Activated T-helper 17 cell treated with anti-CD3 and anti-CD28 coated beads, Interleukin-2, amount 50 U/mL, for 72 hours (primary cell): Measurements from ENCODE around the gene CFAP410. TPM values are rescaled to one million over a fixed set of nuclear protein-coding genes. Genes with fewer than 3 reads are reported as not detected.

Experiments
- ATAC-seq: fragments of 150-1000 bp; cut with Tn5 transposase; replicated peaks from 2 replicates; pipeline ENCODE4 v1.10.0; 2021; ENCODE audit warnings: mild to moderate bottlenecking, moderate library complexity
- H3K27ac Mint-ChIP-seq: one replicate; pipeline ENCODE4 v1.8.0; 2022; ENCODE audit warnings: mixed read lengths
- H3K27me3 Mint-ChIP-seq: one replicate; pipeline ENCODE4 v1.8.0; 2022; ENCODE audit warnings: mixed read lengths
- H3K36me3 Mint-ChIP-seq: one replicate; pipeline ENCODE4 v1.8.0; 2022; ENCODE audit warnings: low read depth, mild to moderate bottlenecking, mixed read lengths
- H3K4me1 Mint-ChIP-seq: one replicate; pipeline ENCODE4 v1.8.0; 2022; ENCODE audit warnings: mixed read lengths
- H3K4me3 Mint-ChIP-seq: one replicate; pipeline ENCODE4 v1.8.0; 2022; ENCODE audit warnings: mild to moderate bottlenecking, mixed read lengths
- H3K9me3 Mint-ChIP-seq: one replicate; pipeline ENCODE4 v1.8.0; 2022; ENCODE audit warnings: mixed read lengths
- total RNA-seq, 2 donors: library from RNA; stranded (reverse); gene quantifications; one replicate each; pipeline ENCODE4 v1.2.3, GENCODE V29; 2022

CFAP410 gene
- total RNA-seq, 2 donors from 2014 or later: 13.7 to 16.4 TPM

- Mint-ChIP-seq H3K36me3 (peaks cover 42% of the 10 kb centered on the region), H3K9me3 (peaks cover 4% of the 10 kb centered on the region)
- ATAC-seq: no peak
Observed at GRCh38 chr21:44360159-44360558, 21.0 kb upstream of the CFAP410 start.

DNA sequence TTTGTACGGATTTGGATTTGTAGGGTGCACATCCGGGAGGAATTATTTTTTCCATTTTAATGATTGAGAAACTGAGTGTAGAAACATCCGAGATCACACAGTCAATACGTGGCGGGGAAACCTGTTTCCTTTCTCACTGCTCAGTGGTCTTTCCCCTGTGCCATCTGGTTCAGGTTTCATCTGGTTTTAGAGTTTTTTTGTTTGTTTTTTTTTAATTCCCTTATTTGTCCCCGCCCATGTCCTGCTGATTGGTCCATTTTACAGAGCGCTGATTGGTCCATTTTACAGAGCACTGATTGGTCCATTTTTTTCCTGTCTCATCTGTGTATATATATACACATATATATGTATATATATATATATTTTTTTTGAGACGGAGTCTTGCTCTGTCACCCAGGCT is 20.2 kb upstream of the CFAP410 start:
- no peaks in the 10 kb centered on the region for H3K27me3 Mint-ChIP-seq
- H3K4me1 Mint-ChIP-seq: peaks cover 16% of the 10 kb centered on the region
- peaks cover 50% of the 10 kb centered on the region for H3K36me3 Mint-ChIP-seq
- H3K9me3 Mint-ChIP-seq: peaks cover 4% of the 10 kb centered on the region
- no peak overlapping the region for H3K27ac Mint-ChIP-seq
- H3K4me3 Mint-ChIP-seq: no peak overlapping the region
- ATAC-seq: no peak

More at GRCh38 chr21:44360159-44360558, 21.0 kb upstream of the CFAP410 start:
- Mint-ChIP-seq H3K4me3 (no peak overlapping the region), H3K4me1 (peaks cover 11% of the 10 kb centered on the region), H3K27me3 (no peaks in the 10 kb centered on the region), H3K27ac (no peak overlapping the region)

GRCh38 chr21:44357064-44357837 is 18.1 kb upstream of the CFAP410 start:
- Mint-ChIP-seq H3K4me3 (no peak overlapping the region), H3K27me3 (no peaks in the 10 kb centered on the region), H3K9me3 (no peaks in the 10 kb centered on the region), H3K36me3 (peaks cover 46% of the 10 kb centered on the region), H3K4me1 (peaks cover 24% of the 10 kb centered on the region), H3K27ac (no peak overlapping the region)
- no peak for ATAC-seq

GRCh38 chr21:44356636-44357035 is 17.4 kb upstream of the CFAP410 start:
- Mint-ChIP-seq H3K4me3 (peak overlapping the region; percentile 86), H3K27ac (peak overlapping the region; percentile 59), H3K9me3 (no peaks in the 10 kb centered on the region), H3K36me3 (peaks cover 46% of the 10 kb centered on the region), H3K4me1 (peaks cover 24% of the 10 kb centered on the region), H3K27me3 (no peaks in the 10 kb centered on the region)
- no peak for ATAC-seq

DNA sequence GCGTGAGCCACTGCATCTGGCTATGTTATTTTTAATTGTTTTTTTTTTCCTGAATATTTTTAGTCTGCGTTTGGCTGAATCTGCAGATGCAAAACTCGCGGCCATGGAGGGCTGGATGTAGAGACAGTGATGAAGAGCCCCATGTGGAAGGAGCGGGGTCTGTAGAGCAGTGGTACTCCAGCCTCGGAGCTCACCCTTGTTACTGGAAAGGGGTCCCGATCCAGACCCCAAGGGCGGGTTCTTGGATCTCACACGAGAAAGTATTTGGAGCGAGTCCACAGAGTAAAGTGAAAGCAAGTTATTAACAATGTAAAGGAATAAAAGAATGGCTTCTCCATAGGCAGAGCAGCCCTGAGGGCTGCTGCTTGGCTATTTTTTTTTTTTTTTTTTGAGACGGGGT is 17.0 kb upstream of the CFAP410 start:
- Mint-ChIP-seq H3K4me3 (peak overlapping the region; percentile 86), H3K4me1 (peaks cover 24% of the 10 kb centered on the region), H3K27me3 (no peaks in the 10 kb centered on the region), H3K9me3 (no peaks in the 10 kb centered on the region), H3K27ac (peak overlapping the region; percentile 59), H3K36me3 (peaks cover 46% of the 10 kb centered on the region)
- no peak for ATAC-seq

DNA sequence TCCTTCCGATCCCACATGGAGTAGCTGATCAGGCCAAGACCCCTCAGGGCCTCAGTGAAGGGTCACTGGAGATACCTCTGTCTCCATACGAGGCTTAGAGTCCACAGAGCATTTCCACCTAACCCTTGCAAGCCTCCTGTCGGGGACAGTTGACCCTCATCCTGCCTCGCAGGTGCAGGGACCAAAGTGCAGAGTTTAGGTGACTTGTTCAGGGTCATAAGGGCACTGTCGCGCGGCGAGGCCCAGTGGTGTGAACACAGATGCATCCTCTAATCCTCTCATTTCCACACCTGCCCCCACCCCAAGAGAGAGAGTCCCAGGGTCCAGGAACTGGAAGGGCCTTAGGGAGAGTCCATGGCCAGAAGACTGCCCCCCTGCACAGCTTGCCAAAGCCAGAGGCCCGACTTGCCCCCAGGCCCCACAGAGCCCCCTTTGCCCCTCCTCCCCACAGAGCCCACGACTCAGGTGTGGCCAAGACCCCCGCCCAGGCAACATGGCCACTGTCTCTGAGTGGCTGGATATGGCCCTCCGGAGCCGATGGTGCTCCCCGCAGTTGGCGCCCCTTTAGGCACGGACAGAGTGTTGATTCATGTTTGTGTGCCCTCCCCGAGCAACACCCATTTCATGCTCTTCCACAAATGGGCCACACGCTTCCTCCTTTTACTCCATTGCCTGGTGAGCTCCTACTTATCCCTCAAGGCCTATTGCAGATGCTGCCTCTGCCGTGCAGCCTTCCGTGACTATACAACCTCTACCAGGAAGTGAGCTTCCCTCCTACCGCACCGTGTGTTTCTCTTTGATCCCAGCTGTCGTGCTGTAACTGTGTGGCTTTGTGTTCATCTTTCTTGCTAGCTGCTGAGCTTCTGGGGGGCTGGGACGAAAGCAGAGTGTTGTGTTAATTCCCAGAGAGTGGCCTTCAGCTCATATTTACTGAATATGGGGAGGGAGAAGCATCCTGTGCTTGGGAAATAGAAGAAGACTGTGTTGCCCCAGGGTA is 15.9 kb upstream of the CFAP410 start:
- no peaks in the 10 kb centered on the region for H3K27me3 Mint-ChIP-seq
- peaks cover 43% of the 10 kb centered on the region for H3K36me3 Mint-ChIP-seq
- peak overlapping the region; percentile 86 for H3K4me3 Mint-ChIP-seq
- H3K27ac Mint-ChIP-seq: peak overlapping the region; percentile 81
- no peaks in the 10 kb centered on the region for H3K9me3 Mint-ChIP-seq
- ATAC-seq: peak; percentile 60
- peaks cover 24% of the 10 kb centered on the region for H3K4me1 Mint-ChIP-seq

DNA sequence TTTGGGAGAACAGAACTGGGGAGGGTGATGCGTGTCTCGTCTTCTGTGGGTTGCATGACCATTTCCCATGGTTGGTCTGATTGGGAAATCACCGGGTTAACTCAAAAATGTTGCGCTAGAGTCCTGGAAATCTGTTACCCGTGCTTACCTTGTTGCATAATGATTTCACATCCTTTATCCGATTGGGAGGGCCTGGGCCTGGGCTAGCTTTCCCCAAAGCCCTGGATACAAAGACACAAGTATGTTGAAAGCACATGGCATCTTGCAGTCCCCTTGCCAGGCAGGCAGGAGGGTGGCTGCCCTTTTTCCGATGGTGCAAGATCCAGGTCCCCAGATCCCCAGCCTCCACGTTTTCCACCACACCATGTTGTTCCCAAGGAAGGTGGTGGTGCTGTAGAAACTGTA is 14.8 kb upstream of the CFAP410 start:
- Mint-ChIP-seq H3K36me3 (peaks cover 43% of the 10 kb centered on the region), H3K9me3 (no peaks in the 10 kb centered on the region)
- peak; percentile 22 for ATAC-seq

GRCh38 chr21:44353191-44353970 is 14.2 kb upstream of the CFAP410 start, which contains the start of gene TRPM2:
TRPM2 (plus strand) TSS chr21:44353621; CDS start chr21:44353701, 80 bp downstream.
- Mint-ChIP-seq H3K36me3 (peaks cover 38% of the 10 kb centered on the region), H3K27ac (peak within 1 kb of the TSS; percentile 81), H3K27me3 (no peaks in the 10 kb centered on the region), H3K4me3 (peak within 1 kb of the TSS; percentile 86), H3K9me3 (no peaks in the 10 kb centered on the region), H3K4me1 (peaks cover 24% of the 10 kb centered on the region)
- peak; percentile 79 for ATAC-seq

More for the DNA sequence above, 14.8 kb upstream of the CFAP410 start:
- Mint-ChIP-seq H3K4me3 (peak overlapping the region; percentile 86), H3K4me1 (peaks cover 24% of the 10 kb centered on the region), H3K27me3 (no peaks in the 10 kb centered on the region), H3K27ac (peak overlapping the region; percentile 81)

- peak; percentile 50 for ATAC-seq
- Mint-ChIP-seq H3K4me3 (peak overlapping the region; percentile 86), H3K9me3 (no peaks in the 10 kb centered on the region), H3K36me3 (peaks cover 31% of the 10 kb centered on the region), H3K27ac (peak overlapping the region; percentile 81), H3K4me1 (peaks cover 24% of the 10 kb centered on the region), H3K27me3 (no peaks in the 10 kb centered on the region)
Observed at GRCh38 chr21:44352253-44352860, 13.2 kb upstream of the CFAP410 start.

GRCh38 chr21:44351535-44352252 is 12.5 kb upstream of the CFAP410 start:
- no peaks in the 10 kb centered on the region for H3K27me3 Mint-ChIP-seq
- H3K4me3 Mint-ChIP-seq: peak overlapping the region; percentile 86
- H3K36me3 Mint-ChIP-seq: peaks cover 28% of the 10 kb centered on the region
- H3K27ac Mint-ChIP-seq: no peak overlapping the region
- no peak for ATAC-seq
- no peaks in the 10 kb centered on the region for H3K9me3 Mint-ChIP-seq
- peaks cover 24% of the 10 kb centered on the region for H3K4me1 Mint-ChIP-seq

- ATAC-seq: no peak
- H3K36me3 Mint-ChIP-seq: peaks cover 20% of the 10 kb centered on the region
- H3K4me1 Mint-ChIP-seq: peaks cover 19% of the 10 kb centered on the region
- H3K9me3 Mint-ChIP-seq: no peaks in the 10 kb centered on the region
- no peaks in the 10 kb centered on the region for H3K27me3 Mint-ChIP-seq
- H3K27ac Mint-ChIP-seq: no peak overlapping the region
- H3K4me3 Mint-ChIP-seq: no peak overlapping the region
Observed at GRCh38 chr21:44350773-44351481, 11.7 kb upstream of the CFAP410 start.

DNA sequence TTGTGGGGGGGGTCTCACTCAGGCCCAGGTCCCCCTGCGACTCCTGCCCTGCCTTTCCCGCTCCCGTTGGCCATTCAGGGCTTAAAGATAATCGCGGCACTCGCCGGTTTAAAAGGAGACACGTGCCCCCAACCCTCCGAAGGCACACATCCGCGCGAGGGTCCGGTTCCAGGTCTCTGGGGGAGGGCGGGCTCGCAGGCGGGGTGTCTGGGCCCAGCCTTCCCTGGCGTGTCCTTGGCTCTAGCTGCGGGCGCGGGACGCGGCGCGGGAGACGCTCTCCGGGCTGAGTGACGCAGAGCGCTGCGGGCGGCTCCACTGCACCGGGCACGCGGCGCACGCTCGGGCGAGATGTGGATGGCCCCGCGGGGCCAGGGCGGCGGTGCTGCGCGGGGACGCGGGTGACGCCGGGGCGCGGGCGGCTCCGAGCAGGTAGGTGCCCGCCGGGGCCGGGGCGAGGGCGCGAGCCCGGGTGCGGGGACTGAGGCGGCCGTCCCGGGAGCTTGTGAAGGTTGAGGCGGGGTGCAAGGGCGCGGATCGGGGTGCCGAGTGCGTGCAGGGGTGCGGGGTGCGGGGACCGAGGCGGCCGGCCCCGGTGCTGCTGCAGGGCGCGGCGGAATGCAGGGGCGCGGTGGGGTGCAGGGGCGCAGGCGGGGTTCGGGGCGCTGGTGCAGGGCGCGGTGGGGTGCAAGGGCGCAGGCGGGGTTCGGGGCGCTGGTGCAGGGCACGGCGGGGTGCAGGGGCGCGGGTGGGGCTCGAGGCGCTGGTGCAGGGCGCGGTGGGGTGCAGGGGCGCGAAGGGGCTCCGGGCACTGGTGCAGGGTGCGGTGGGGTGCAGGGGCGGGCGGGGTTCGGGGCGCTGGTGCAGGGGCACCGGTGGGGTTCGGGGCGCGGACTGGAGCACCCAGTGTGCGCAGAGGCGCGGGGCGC is 10.9 kb upstream of the CFAP410 start:
- Mint-ChIP-seq H3K27me3 (no peaks in the 10 kb centered on the region), H3K4me3 (no peak overlapping the region), H3K9me3 (no peaks in the 10 kb centered on the region), H3K27ac (no peak overlapping the region), H3K36me3 (peaks cover 12% of the 10 kb centered on the region), H3K4me1 (peaks cover 13% of the 10 kb centered on the region)
- no peak for ATAC-seq
